Activated CD4-positive, alpha-beta T cell treated with anti-CD3 and anti-CD28 coated beads, Interleukin-2, amount 50 U/mL, for 24 hours (primary cell): ENCODE results near the gene PISD.
A peak's percentile ranks its signal among the peaks of the same experiment; 100 is the strongest.

ENCODE experiments used
- DNase-seq, 2 donors: peaks; one replicate each; pipeline ENCODE4 v3.0.0-alpha.2; 2020; ENCODE audit warnings: low read depth in 1 of 2, low spot score in 1 of 2

The PISD gene

GRCh38 chr22:31652911-31653684, 8.9 kb downstream of the PISD start:
- no peak for DNase-seq

GRCh38 chr22:31652088-31652487, 9.9 kb downstream of the PISD start:
- DNase-seq: no peak

- DNase-seq: no peak
These were observed 10.4 kb downstream of the PISD start for GRCh38 chr22:31651664-31652063.

- no peak for DNase-seq
These were observed 11.6 kb downstream of the PISD start for GRCh38 chr22:31650391-31650790.

GRCh38 chr22:31647523-31648320, 14.3 kb downstream of the PISD start:
- DNase-seq: no peak

- DNase-seq: no peak
These were observed 14.9 kb downstream of the PISD start for GRCh38 chr22:31647066-31647465.

GRCh38 chr22:31646186-31647019, 15.6 kb downstream of the PISD start:
- DNase-seq: peak in 1 of 2 donors; percentile 55

- DNase-seq: no peak
These were observed 22.5 kb downstream of the PISD start for GRCh38 chr22:31639436-31640039.

- DNase-seq: no peak
These were observed 24.0 kb downstream of the PISD start for GRCh38 chr22:31637891-31638618.

GRCh38 chr22:31637447-31637890, 24.5 kb downstream of the PISD start:
- no peak for DNase-seq

- no peak for DNase-seq
These were observed 26.2 kb downstream of the PISD start for GRCh38 chr22:31635638-31636306.

- no peak for DNase-seq
These were observed 30.6 kb downstream of the PISD start for GRCh38 chr22:31631436-31631835.

GRCh38 chr22:31630331-31631329, 31.4 kb downstream of the PISD start:
- peak; percentile 67 to 79 for DNase-seq

- DNase-seq: no peak
These were observed 32.3 kb downstream of the PISD start for GRCh38 chr22:31629741-31630184.

- no peak for DNase-seq
These were observed 32.9 kb downstream of the PISD start for GRCh38 chr22:31628969-31629708.

- no peak for DNase-seq
These were observed 33.7 kb downstream of the PISD start for GRCh38 chr22:31628362-31628761.

- DNase-seq: no peak
These were observed 34.7 kb downstream of the PISD start for GRCh38 chr22:31627223-31627731.
